Keratinocyte (primary cell): ENCODE measurements around the gene AGXT2. TPM values are rescaled to one million over a fixed set of nuclear protein-coding genes. Genes with fewer than 3 reads are reported as not detected.

ENCODE experiments used
- DNase-seq: peaks from one replicate; pipeline ENCODE4 v3.0.0-alpha.2; 2011; ENCODE audit warnings: low read depth, missing footprints, low spot score
- FAIRE-seq: peaks from 2 replicates; lab custom pipeline; 2011; peaks lifted over from hg19 to GRCh38; lab: Jason Lieb, UNC
- H2AFZ ChIP-seq: 2 replicates; pipeline ENCODE4 v1.6.0; 2012; ENCODE audit warnings: low read length, control low read depth, inconsistent platforms; ENCODE audit not compliant: control insufficient read depth
- H3K27ac ChIP-seq: 2 replicates; pipeline ENCODE4 v1.5.1; 2011; ENCODE audit warnings: low read length; ENCODE audit not compliant: control insufficient read depth, insufficient read depth
- H3K27me3 ChIP-seq: 3 replicates; pipeline ENCODE4 v1.6.0; 2011; ENCODE audit warnings: low read length; ENCODE audit not compliant: control insufficient read depth, insufficient read depth; ENCODE audit errors: extremely low read depth
- H3K36me3 ChIP-seq, 2 experiments: 2 replicates in 1 of 2; 3 replicates in 1 of 2; pipeline ENCODE4 v1.5.1; 2011; ENCODE audit warnings: low read length in 2 of 2, mild to moderate bottlenecking in 1 of 2; ENCODE audit not compliant: control insufficient read depth in 2 of 2, insufficient read depth in 2 of 2; ENCODE audit errors: extremely low read depth in 1 of 2
- H3K4me1 ChIP-seq: 3 replicates; pipeline ENCODE4 v1.5.1; 2011; ENCODE audit warnings: low read length; ENCODE audit not compliant: control insufficient read depth, insufficient read depth; ENCODE audit errors: extremely low read depth
- H3K4me2 ChIP-seq: 3 replicates; pipeline ENCODE4 v1.6.0; 2011; ENCODE audit warnings: low read depth, low read length; ENCODE audit not compliant: control insufficient read depth, insufficient read depth; ENCODE audit errors: extremely low read depth
- H3K4me3 ChIP-seq, 3 experiments: fragments of 200-600 bp in 1 of 3; sonication (generic) in 1 of 3; 2 replicates in 2 of 3; 3 replicates in 1 of 3; pipeline ENCODE4 v1.5.1; 2011 to 2016; ENCODE audit warnings: low read length in 3 of 3, mild to moderate bottlenecking in 3 of 3, control low read depth in 2 of 3, inconsistent platforms in 1 of 3, low read depth in 1 of 3, mixed read lengths in 1 of 3, mixed run types in 1 of 3, moderate library complexity in 1 of 3; ENCODE audit not compliant: control insufficient read depth in 2 of 3, insufficient read depth in 2 of 3; ENCODE audit errors: extremely low read depth in 1 of 3
- H3K79me2 ChIP-seq: 2 replicates; pipeline ENCODE4 v1.6.0; 2012; ENCODE audit warnings: low read length; ENCODE audit not compliant: control insufficient read depth, insufficient read depth
- H3K9ac ChIP-seq: 3 replicates; pipeline ENCODE4 v1.6.0; 2011; ENCODE audit warnings: low read length; ENCODE audit not compliant: control insufficient read depth, insufficient read depth; ENCODE audit errors: extremely low read depth
- H3K9me1 ChIP-seq: 3 replicates; pipeline ENCODE4 v1.6.0; 2011; ENCODE audit warnings: low read length; ENCODE audit not compliant: control insufficient read depth, insufficient read depth; ENCODE audit errors: extremely low read depth
- H3K9me3 ChIP-seq: 2 replicates; pipeline ENCODE4 v1.5.1; 2012; ENCODE audit warnings: low read depth, low read length; ENCODE audit not compliant: control insufficient read depth
- H4K20me1 ChIP-seq: 3 replicates; pipeline ENCODE4 v1.6.0; 2011; ENCODE audit warnings: low read length; ENCODE audit not compliant: control insufficient read depth, insufficient read depth; ENCODE audit errors: extremely low read depth
- EZH2 ChIP-seq: IDR thresholded peaks from one replicate; pipeline ENCODE4 v1.6.1; 2012; ENCODE audit warnings: inconsistent platforms, mild to moderate bottlenecking, low read length, moderate library complexity
- dilution Hi-C: fragments of 300-500 bp; cut with MboI; formaldehyde crosslinking; loops from one replicate; pipeline ENCODE4 v1.7.0; 2020; ENCODE audit warnings: low sequenced_read_pairs; ENCODE audit not compliant: extremely low pct_ligation_motif_present
- polyA plus RNA-seq, 5 experiments: library from polyadenylated mRNA; depleted of rRNA in 3 of 5; stranded (reverse) in 3 of 5; stranded (forward) in 1 of 5; unstranded in 1 of 5; fragments of >200 nt; gene quantifications; 1 replicate in 1 of 5; 2 replicates in 3 of 5; 3 replicates in 1 of 5; pipeline versions ENCODE4 v1.2.1 to v1.2.3, GENCODE V29; 2011 to 2012; ENCODE audit warnings: missing spikeins in 2 of 5, low read depth in 1 of 5, low replicate concordance in 1 of 5
- TF ChIP-seq, protein P1 (sequence below), 3 experiments: IDR thresholded peaks in 1 of 3; conservative IDR thresholded peaks in 1 of 3; optimal IDR thresholded peaks in 1 of 3; 2 replicates in 2 of 3; 3 replicates in 1 of 3; pipeline versions ENCODE3 to v1.5.1; 2011; ENCODE audit warnings: low read length in 3 of 3, mild to moderate bottlenecking in 3 of 3, moderate library complexity in 2 of 3, control low read depth in 1 of 3, inconsistent platforms in 1 of 3; ENCODE audit not compliant: insufficient read depth in 2 of 3; ENCODE audit errors: extremely low read depth in 1 of 3

The AGXT2 gene
- polyA plus RNA-seq, 1 donor (not counting 4 experiments of a cell fraction or from before 2014, with no cell fraction given): not detected

DNA sequence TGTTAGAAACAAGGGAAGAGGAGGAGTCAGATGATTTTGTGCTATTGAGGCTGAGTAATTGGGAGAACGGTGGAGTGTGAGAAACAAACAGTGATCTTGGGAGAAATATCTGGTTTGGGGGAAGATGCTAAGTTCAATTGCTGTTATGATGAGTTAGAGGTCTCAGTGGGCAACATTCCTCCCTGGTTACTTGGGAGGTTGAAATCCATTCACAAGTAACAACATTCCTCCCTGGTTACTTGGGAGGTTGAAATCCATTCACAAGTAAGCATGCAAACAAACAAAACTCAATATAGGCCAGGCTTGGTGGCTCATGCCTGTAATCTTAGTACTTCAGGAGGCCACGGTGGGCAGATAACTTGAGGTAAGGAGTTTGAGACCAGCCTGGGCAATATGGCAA is 38.7 kb downstream of the AGXT2 start:
- H3K27me3 ChIP-seq: no peaks in the 10 kb centered on the region
- no peaks in the 10 kb centered on the region for H4K20me1 ChIP-seq
- H3K4me3 ChIP-seq: no peak overlapping the region
- H3K9me3 ChIP-seq: no peaks in the 10 kb centered on the region
- H3K27ac ChIP-seq: no peak overlapping the region
- FAIRE-seq: no peak
- DNase-seq: no peak
- dilution Hi-C loops: no loop called here
- TF ChIP-seq, protein P1, sequence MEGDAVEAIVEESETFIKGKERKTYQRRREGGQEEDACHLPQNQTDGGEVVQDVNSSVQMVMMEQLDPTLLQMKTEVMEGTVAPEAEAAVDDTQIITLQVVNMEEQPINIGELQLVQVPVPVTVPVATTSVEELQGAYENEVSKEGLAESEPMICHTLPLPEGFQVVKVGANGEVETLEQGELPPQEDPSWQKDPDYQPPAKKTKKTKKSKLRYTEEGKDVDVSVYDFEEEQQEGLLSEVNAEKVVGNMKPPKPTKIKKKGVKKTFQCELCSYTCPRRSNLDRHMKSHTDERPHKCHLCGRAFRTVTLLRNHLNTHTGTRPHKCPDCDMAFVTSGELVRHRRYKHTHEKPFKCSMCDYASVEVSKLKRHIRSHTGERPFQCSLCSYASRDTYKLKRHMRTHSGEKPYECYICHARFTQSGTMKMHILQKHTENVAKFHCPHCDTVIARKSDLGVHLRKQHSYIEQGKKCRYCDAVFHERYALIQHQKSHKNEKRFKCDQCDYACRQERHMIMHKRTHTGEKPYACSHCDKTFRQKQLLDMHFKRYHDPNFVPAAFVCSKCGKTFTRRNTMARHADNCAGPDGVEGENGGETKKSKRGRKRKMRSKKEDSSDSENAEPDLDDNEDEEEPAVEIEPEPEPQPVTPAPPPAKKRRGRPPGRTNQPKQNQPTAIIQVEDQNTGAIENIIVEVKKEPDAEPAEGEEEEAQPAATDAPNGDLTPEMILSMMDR (optimal IDR thresholded peaks at IDR 0.05 in 1 of 3, IDR thresholded peaks at IDR 0.05 in 1 of 3, conservative IDR thresholded peaks at IDR 0.05 in 1 of 3; ENCODE audit: extremely low read depth in 1 of 3, insufficient read depth in 2 of 3, low read length in 3 of 3): no peak
- TF ChIP-seq EZH2: no peak
- no peak overlapping the region for H2AFZ ChIP-seq
- H3K79me2 ChIP-seq: no peaks in the 10 kb centered on the region
- no peaks in the 10 kb centered on the region for H3K36me3 ChIP-seq
- no peak overlapping the region for H3K4me2 ChIP-seq
- H3K9me1 ChIP-seq: no peaks in the 10 kb centered on the region
- no peak overlapping the region for H3K9ac ChIP-seq
- H3K4me1 ChIP-seq: no peaks in the 10 kb centered on the region

DNA sequence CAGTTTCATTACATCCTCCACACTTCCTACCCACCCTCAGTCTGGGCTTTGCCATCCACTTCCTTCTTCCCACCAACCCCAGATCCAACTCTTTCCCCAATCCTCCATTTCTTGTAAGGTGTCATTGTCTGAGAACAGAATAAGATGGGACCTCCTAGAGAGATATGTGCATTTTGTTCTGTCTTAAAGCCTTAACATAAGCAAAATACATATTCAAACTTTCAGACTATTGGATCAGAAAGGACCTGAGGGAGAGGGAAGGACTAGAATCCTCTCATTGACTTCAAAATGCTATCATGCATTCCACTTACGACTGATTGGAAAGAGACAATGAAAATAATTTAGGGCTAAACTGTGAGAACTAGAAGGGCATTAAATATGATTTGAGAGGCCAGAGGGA is 43.0 kb downstream of the AGXT2 start:
- H3K27me3 ChIP-seq: no peaks in the 10 kb centered on the region
- DNase-seq: no peak
- H3K9me3 ChIP-seq: no peaks in the 10 kb centered on the region
- no peaks in the 10 kb centered on the region for H3K4me1 ChIP-seq
- dilution Hi-C loops: no loop called here
- TF ChIP-seq, protein P1 (optimal IDR thresholded peaks at IDR 0.05 in 1 of 3, IDR thresholded peaks at IDR 0.05 in 1 of 3, conservative IDR thresholded peaks at IDR 0.05 in 1 of 3; ENCODE audit: extremely low read depth in 1 of 3, insufficient read depth in 2 of 3, low read length in 3 of 3): no peak
- TF ChIP-seq EZH2: no peak
- H3K36me3 ChIP-seq: no peaks in the 10 kb centered on the region
- no peak overlapping the region for H3K9ac ChIP-seq
- no peak overlapping the region for H3K4me3 ChIP-seq
- no peak overlapping the region for H3K27ac ChIP-seq
- no peaks in the 10 kb centered on the region for H3K79me2 ChIP-seq
- no peaks in the 10 kb centered on the region for H4K20me1 ChIP-seq
- H3K9me1 ChIP-seq: no peaks in the 10 kb centered on the region
- no peak overlapping the region for H3K4me2 ChIP-seq
- FAIRE-seq: no peak
- no peak overlapping the region for H2AFZ ChIP-seq
